HG02623 (cell line): ENCODE results near the gene SCMH1.
"Not testable (repeated sequence)": the region's sequence is repeated elsewhere in the genome, so short reads cannot be mapped to it uniquely, and the experiment has no call there.

Experiments
- ATAC-seq: cut with Tn5 transposase; IDR thresholded peaks from one replicate; pipeline ENCODE4 v1.9.1; 2021; ENCODE audit warnings: moderate library complexity; ENCODE audit not compliant: unreplicated experiment

The SCMH1 gene

DNA sequence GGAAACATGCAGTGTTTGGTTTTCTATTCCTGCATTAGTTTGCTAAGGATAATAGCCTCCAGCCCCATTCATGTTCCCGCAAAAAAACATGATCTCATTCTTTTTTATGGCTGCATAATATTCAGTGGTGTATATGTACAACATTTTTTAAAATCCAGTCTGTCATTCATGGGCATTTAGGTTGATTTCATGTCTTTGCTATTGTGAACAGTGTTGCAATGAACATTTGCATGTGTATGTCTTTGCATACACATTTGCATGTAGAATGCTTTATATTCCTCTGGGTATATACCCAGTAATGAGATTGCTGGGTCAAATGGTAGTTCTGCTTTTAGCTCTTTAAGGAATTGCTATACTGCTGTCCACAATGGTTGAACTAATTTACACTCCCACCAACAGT, 9.0 kb upstream of the SCMH1 start:
- ATAC-seq: not testable (repeated sequence)

GRCh38 chr1:41249319-41249718, 7.2 kb upstream of the SCMH1 start:
- no peak for ATAC-seq

GRCh38 chr1:41246568-41246967, 4.5 kb upstream of the SCMH1 start:
- ATAC-seq: no peak

DNA sequence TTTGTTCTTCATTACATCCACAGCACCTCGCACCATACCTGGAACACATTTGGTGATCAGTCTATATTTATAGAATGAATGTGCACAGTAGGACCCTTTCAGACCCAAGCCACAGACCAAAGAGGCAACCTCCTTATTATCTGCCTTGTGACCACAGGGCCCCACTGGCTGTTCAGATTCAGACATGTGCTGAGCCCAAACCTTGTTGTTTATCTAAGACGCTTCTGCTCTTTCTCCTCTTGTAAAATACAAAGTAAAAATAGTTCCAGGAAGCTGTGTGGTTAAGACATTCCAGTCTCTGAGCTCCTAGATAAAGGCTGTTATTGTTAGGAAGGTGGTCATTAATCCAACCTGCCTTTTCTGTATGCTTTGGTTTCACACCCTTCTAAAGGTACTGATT, 3.6 kb upstream of the SCMH1 start:
- no peak for ATAC-seq

- no peak for ATAC-seq
These were observed 926 bp upstream of the SCMH1 start for GRCh38 chr1:41243079-41243385.

GRCh38 chr1:41242342-41243078, 404 bp upstream of the SCMH1 start:
- peak; percentile 16 for ATAC-seq

GRCh38 chr1:41241354-41241748, 755 bp downstream of the SCMH1 start:
- peak; percentile 47 for ATAC-seq

GRCh38 chr1:41240781-41241353, 1.2 kb downstream of the SCMH1 start:
- ATAC-seq: no peak

DNA sequence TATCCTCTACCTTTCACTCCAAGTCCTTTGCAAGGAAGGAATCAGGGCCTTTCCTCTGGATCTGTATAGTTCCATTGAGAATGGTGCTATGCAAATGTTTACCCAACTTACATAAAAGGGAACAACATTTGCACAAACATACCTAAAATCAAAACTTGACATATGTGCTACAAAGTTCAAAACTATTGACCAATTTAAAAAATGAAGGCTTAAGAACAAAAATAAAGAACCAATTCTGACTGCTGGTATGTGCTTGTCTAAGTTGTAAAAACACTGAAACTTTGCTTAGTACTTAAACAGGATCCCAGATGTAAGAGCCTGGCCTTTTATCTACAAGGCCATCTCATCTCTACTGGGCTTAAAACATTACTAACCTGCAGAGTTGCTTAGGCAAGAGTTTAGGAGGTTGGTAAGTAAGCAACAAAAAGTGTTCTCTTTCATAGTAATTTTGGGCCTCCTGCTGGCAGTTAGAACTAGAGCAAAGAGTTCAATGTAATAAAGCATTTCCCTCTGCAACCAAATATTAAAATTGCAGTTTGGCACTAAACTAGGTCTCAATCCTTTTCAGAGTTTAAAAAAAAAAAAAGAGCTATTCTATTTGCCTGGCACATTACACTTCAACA, 2.0 kb downstream of the SCMH1 start:
- no peak for ATAC-seq

- ATAC-seq: no peak
These were observed 3.7 kb downstream of the SCMH1 start for GRCh38 chr1:41238311-41238988.

- no peak for ATAC-seq
These were observed 5.3 kb downstream of the SCMH1 start for GRCh38 chr1:41236781-41237180.

DNA sequence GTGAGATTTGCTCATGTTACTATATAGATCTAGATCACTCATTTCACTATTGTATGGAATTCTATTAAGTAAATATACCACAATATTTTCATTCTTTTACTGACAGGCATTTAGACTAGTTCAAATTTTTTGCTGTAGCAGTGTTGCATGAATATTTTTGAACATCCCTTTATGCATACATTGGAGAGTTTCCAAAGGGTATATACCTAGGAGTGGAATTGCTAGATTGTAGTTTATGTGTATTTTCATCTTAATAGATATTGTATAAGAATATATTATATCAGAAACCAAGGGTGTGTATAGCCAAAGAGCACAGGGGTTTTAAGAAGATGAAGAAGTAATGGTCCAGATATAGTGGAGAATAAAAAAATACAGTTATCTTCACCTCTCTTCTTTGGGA, 6.2 kb downstream of the SCMH1 start:
- no peak for ATAC-seq

DNA sequence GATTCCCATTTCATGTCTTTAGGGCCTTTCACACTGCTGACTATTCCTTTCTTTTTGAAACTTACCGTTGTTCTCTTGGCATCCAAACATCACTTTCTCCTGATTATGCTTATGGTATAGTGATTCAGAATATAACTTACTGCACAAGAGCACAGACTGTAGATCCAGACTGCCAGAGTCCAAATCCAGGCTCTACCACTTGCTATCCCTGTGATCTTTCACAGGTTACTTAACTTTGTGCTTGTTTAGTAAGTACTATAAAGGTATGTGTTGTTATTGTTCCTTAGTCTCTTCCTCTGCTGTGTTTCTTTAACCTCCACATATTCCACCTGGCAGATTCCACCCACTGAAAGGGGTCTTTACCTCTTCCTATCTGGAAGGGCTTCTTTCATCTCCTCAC, 8.4 kb downstream of the SCMH1 start:
- ATAC-seq: no peak

- ATAC-seq: no peak
These were observed 9.8 kb downstream of the SCMH1 start for GRCh38 chr1:41232305-41232704.

DNA sequence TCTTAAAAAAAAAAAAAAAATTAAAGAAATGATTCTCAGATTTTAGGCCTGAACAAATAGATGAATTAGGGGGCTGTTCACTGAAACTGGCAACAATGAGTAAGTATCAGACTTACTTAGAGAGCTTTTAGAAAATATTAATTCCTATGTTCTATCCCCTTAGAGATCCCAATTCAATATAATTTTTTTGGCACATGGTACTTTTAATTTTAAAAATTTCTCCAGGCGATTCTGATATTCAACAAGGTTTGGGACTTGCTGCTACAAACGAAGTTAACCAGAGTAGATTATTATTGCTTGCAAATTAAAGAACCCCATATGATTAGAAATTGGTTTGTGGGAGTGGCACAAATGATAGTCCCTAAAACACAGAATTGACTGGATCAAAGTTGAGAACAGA, 11.4 kb downstream of the SCMH1 start:
- ATAC-seq: no peak

GRCh38 chr1:41229219-41229618, 12.9 kb downstream of the SCMH1 start:
- not testable (repeated sequence) for ATAC-seq

DNA sequence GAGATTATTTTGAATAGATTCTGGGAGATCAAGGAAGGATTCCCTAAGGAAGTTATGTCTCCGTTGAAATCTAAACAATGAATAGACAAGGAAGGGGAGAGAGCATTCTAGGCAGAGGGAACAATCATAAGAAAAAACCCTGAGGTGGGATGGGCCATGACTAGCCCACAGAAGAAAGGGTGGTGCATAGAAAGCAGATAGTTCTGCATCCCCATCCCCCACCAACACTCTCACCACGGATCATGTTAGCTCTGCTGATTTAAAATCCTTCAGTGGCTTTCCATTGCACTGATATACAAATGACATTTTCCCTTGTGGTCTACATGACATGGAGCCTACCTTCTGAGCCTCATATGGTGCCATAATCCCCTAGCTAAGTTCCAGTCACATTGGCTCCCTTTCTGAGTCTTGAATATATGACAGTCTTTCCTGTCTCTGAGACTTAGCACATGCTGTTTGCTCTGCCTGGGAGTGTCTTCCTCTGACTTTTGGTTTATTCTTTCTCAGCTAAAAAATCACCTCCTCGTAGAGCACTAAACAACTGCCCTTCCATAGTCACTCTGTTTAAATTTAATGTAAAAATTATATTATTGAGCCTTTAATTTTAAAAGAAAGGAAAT, 15.2 kb downstream of the SCMH1 start:
- no peak for ATAC-seq

DNA sequence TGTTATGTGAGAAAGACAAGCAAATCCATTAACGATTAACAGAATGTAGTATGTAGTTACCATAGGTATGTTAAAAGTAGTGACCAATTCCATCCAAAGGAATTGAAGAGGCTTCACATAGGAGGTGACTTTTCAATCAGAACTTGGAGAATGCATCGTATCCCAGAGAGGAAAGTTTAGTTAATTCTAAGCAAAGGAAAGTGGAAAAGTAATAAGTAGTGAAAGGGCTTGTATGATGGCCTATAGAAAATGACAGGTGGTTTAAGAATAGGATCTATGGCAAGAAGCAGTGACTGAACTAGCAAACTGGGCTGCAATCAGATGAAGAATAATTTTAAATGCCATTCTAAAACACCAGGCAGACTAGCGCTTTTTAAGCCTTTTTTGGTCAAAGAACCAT, 16.6 kb downstream of the SCMH1 start:
- ATAC-seq: no peak

GRCh38 chr1:41222496-41222895, 19.6 kb downstream of the SCMH1 start:
- no peak for ATAC-seq

- no peak for ATAC-seq
These were observed 20.1 kb downstream of the SCMH1 start for GRCh38 chr1:41221995-41222394.

GRCh38 chr1:41218152-41218551, 24.0 kb downstream of the SCMH1 start:
- ATAC-seq: no peak

GRCh38 chr1:41217441-41217840, 24.7 kb downstream of the SCMH1 start:
- no peak for ATAC-seq
